HepG2 (cell line): ENCODE data around the gene UNC13D. TPM values are rescaled to one million over a fixed set of nuclear protein-coding genes. Genes with fewer than 3 reads are reported as not detected.
A peak's percentile ranks its signal among the peaks of the same experiment; 100 is the strongest.

Source experiments
- BORCS8-MEF2B ChIP-seq: sonication (generic); formaldehyde crosslinking; IDR thresholded peaks from 2 replicates; pipeline ENCODE4 v1.8.0; 2022; ENCODE audit warnings: mild to moderate bottlenecking, missing genetic modification reagents
- FIP1L1 ChIP-seq: fragments of 200-400 bp; formaldehyde crosslinking; IDR thresholded peaks from 2 replicates; pipeline ENCODE4 v1.6.1; 2018; ENCODE audit warnings: low read depth, mild to moderate bottlenecking, low read length, moderate library complexity, borderline replicate concordance; ENCODE audit not compliant: insufficient read depth
- HOXA7 ChIP-seq: sonication (generic); formaldehyde crosslinking; IDR thresholded peaks from 2 replicates; pipeline ENCODE4 v1.8.1; 2022; ENCODE audit warnings: mild to moderate bottlenecking, missing genetic modification reagents, moderate library complexity
- MEIS2 ChIP-seq: sonication (generic); formaldehyde crosslinking; IDR thresholded peaks from 2 replicates; pipeline ENCODE4 v1.9.0; 2021; ENCODE audit warnings: mild to moderate bottlenecking, missing genetic modification reagents
- MTA3 ChIP-seq: sonication (generic); formaldehyde crosslinking; IDR thresholded peaks from 2 replicates; pipeline ENCODE4 v1.4.0; 2020; ENCODE audit warnings: missing genetic modification reagents
- NAIF1 ChIP-seq: sonication (generic); formaldehyde crosslinking; IDR thresholded peaks from 2 replicates; pipeline ENCODE4 v1.5.0; 2020; ENCODE audit warnings: mild to moderate bottlenecking, missing genetic modification reagents, borderline replicate concordance
- POGZ ChIP-seq: sonication (generic); formaldehyde crosslinking; IDR thresholded peaks from 2 replicates; pipeline ENCODE4 v1.4.0; 2020; ENCODE audit warnings: mild to moderate bottlenecking, missing genetic modification reagents
- POLR2A ChIP-seq, 2 experiments: IDR thresholded peaks; 2 replicates each; pipeline ENCODE4 v1.6.1; 2011; ENCODE audit warnings: low read depth in 2 of 2, low read length in 2 of 2, mild to moderate bottlenecking in 1 of 2, moderate library complexity in 1 of 2; ENCODE audit not compliant: insufficient read depth in 1 of 2
- PPARG ChIP-seq: conservative IDR thresholded peaks from 2 replicates; pipeline ENCODE4 v1.6.1; 2016; ENCODE audit warnings: missing biosample characterization, missing genetic modification reagents
- SMAD1 ChIP-seq: sonication (generic); formaldehyde crosslinking; IDR thresholded peaks from 2 replicates; pipeline ENCODE4 v1.4.0; 2020; ENCODE audit warnings: missing genetic modification reagents, low read depth, mild to moderate bottlenecking, borderline replicate concordance
- STAT6 ChIP-seq: sonication (generic); formaldehyde crosslinking; IDR thresholded peaks from 2 replicates; pipeline ENCODE4 v1.4.0; 2020; ENCODE audit warnings: missing genetic modification reagents, mild to moderate bottlenecking, borderline replicate concordance
- XRCC5 ChIP-seq: fragments of 200-400 bp; formaldehyde crosslinking; optimal IDR thresholded peaks from 2 replicates; pipeline ENCODE3; 2017; ENCODE audit warnings: mild to moderate bottlenecking, low read length
- ZBTB4 ChIP-seq: sonication (generic); formaldehyde crosslinking; IDR thresholded peaks from 2 replicates; pipeline ENCODE4 v1.4.0; 2020; ENCODE audit warnings: missing genetic modification reagents, mild to moderate bottlenecking, borderline replicate concordance
- ZFP36L2 ChIP-seq: sonication (generic); formaldehyde crosslinking; IDR thresholded peaks from 2 replicates; pipeline ENCODE4 v1.4.0; 2020; ENCODE audit warnings: missing genetic modification reagents
- polyA plus RNA-seq, 8 experiments: library from polyadenylated mRNA; depleted of rRNA in 3 of 8; stranded (reverse) in 7 of 8; unstranded in 1 of 8; fragments of >200 nt; fragmentation: Illumina TruSeq in 4 of 8; extraction: Trizol in 4 of 8; gene quantifications; 2 replicates each; pipeline versions ENCODE4 v1.2.1 to v1.2.3, GENCODE V29; 2011 to 2016; ENCODE audit warnings: low read depth in 4 of 8, missing spikeins in 1 of 8, mixed read lengths in 1 of 8; ENCODE audit not compliant: insufficient read depth in 1 of 8
- total RNA-seq, 5 experiments: library from RNA; depleted of rRNA; stranded (reverse); fragments of >200 nt; fragmentation: Illumina TruSeq; extraction: Trizol; gene quantifications; 2 replicates each; pipeline ENCODE4 v1.2.3, GENCODE V29; 2016; ENCODE audit warnings: low read depth in 1 of 5
- TF ChIP-seq, protein P1 (sequence below): sonication (generic); formaldehyde crosslinking; IDR thresholded peaks from 2 replicates; pipeline ENCODE4 v1.4.0; 2020; ENCODE audit warnings: missing genetic modification reagents

The UNC13D gene
- total and polyA plus RNA-seq, 2 of the 13 experiments (the other 11 are each of a cell fraction or from before 2014, with no cell fraction given), result 29.7 to 42.7 TPM

- TF ChIP-seq ZFP36L2 (CRISPR knock-in tag) (no peak), SMAD1 (CRISPR knock-in tag) (no peak), ZBTB4 (CRISPR knock-in tag) (peak; percentile 100; the same call in 1 of the 2 replicates), POLR2A (IDR thresholded peaks at IDR 0.05; ENCODE audit: insufficient read depth in 1 of 2, low read depth in 2 of 2, low read length in 2 of 2) (no peak), FIP1L1 (no peak), BORCS8-MEF2B (CRISPR knock-in tag) (0 out of 2 replicates have a peak, but pooled peaks have one; percentile 60), STAT6 (peak; percentile 80; the same call in 1 of the 2 replicates), MEIS2 (no peak), POGZ (peak; percentile 55), NAIF1 (no peak), HOXA7 (CRISPR knock-in tag) (no peak; the same call in 1 of the 2 replicates), XRCC5 (no peak), PPARG (no peak), MTA3 (no peak)
- TF ChIP-seq, protein P1, sequence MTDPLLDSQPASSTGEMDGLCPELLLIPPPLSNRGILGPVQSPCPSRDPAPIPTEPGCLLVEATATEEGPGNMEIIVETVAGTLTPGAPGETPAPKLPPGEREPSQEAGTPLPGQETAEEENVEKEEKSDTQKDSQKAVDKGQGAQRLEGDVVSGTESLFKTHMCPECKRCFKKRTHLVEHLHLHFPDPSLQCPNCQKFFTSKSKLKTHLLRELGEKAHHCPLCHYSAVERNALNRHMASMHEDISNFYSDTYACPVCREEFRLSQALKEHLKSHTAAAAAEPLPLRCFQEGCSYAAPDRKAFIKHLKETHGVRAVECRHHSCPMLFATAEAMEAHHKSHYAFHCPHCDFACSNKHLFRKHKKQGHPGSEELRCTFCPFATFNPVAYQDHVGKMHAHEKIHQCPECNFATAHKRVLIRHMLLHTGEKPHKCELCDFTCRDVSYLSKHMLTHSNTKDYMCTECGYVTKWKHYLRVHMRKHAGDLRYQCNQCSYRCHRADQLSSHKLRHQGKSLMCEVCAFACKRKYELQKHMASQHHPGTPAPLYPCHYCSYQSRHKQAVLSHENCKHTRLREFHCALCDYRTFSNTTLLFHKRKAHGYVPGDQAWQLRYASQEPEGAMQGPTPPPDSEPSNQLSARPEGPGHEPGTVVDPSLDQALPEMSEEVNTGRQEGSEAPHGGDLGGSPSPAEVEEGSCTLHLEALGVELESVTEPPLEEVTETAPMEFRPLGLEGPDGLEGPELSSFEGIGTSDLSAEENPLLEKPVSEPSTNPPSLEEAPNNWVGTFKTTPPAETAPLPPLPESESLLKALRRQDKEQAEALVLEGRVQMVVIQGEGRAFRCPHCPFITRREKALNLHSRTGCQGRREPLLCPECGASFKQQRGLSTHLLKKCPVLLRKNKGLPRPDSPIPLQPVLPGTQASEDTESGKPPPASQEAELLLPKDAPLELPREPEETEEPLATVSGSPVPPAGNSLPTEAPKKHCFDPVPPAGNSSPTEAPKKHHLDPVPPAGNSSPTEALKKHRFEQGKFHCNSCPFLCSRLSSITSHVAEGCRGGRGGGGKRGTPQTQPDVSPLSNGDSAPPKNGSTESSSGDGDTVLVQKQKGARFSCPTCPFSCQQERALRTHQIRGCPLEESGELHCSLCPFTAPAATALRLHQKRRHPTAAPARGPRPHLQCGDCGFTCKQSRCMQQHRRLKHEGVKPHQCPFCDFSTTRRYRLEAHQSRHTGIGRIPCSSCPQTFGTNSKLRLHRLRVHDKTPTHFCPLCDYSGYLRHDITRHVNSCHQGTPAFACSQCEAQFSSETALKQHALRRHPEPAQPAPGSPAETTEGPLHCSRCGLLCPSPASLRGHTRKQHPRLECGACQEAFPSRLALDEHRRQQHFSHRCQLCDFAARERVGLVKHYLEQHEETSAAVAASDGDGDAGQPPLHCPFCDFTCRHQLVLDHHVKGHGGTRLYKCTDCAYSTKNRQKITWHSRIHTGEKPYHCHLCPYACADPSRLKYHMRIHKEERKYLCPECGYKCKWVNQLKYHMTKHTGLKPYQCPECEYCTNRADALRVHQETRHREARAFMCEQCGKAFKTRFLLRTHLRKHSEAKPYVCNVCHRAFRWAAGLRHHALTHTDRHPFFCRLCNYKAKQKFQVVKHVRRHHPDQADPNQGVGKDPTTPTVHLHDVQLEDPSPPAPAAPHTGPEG (CRISPR knock-in tag), result no peak
These were observed 46.9 kb upstream of the UNC13D start (continued) for GRCh38 chr17:75891022-75891604.
